ENCODE results near the gene HSPA12B.

DNA sequence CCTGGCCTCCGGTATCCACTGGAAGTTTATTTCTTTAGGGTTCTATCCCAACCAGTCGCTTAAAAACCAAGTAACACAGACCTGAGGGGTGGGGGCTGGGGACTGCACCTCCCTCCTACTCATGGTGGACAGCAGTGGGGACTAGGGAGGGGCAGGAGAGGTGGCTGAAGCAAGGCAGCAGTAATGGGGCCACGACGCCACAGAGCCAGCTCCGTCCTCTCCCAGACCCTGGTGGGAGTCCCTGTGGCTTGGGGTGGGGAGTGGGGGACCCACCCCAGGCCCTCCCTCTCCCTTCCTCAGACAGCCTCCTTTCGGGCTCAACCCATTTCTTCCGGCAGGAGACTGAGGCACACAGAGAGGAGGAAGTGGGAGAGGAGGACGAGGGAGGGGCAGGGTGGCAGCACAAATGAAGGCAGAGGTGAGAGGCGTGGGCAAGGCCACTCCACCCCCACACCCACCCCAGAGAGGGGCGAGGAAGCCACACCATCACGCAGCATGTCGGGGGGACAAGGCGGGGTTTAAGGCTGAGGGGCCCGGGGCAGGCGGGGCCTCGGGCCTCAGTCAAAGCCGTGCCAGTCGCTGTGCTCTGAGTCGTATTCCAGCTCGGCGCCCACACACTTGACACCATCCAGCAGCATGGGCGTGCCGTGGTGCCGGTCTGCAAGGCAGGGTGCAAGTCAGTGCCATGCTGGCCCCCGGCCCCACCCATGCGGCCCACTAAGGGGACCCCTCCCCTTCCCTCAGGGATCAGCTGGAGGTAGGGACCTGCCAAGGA is 21.2 kb downstream of the HSPA12B start:
- TF ChIP-seq ZNF561 (tag by site-specific recombination; IDR thresholded peaks at IDR 0.05; ENCODE audit: borderline replicate concordance) = no peak
- TF ChIP-seq ZNF274 (IDR thresholded peaks at IDR 0.05; ENCODE audit: low read length) = no peak
- TF ChIP-seq ZNF274 (tag by site-specific recombination; IDR thresholded peaks at IDR 0.05; ENCODE audit: borderline replicate concordance) = no peak
- no peak for TF ChIP-seq ZNF433 (tag by site-specific recombination; IDR thresholded peaks at IDR 0.05; ENCODE audit: low read depth)
